CD8-positive, alpha-beta memory T cell (primary cell): ENCODE results near the gene UVRAG. TPM values are rescaled to one million over a fixed set of nuclear protein-coding genes. Genes with fewer than 3 reads are reported as not detected.

Experiments
- CTCF ChIA-PET: fragments of 350-600 bp; sonication (Branson Sonifier 250); formaldehyde crosslinking; loops from one replicate; lab custom pipeline; 2021; ENCODE audit warnings: antibody characterized with exemption; lab: Charles Lee
- POLR2A ChIA-PET: fragments of 350-600 bp; sonication (Branson Sonifier 250); formaldehyde crosslinking; loops from one replicate; lab custom pipeline; 2021; ENCODE audit warnings: antibody characterized with exemption; lab: Charles Lee
- DNase-seq, 5 donors: peaks; one replicate each; pipeline versions ENCODE4 v3.0.0 to v3.0.0-alpha.2; 2020 to 2022; ENCODE audit warnings: mixed read lengths in 1 of 5
- H3K27ac ChIP-seq: one replicate; pipeline ENCODE4 v1.7.0; 2013; ENCODE audit warnings: low read depth, mild to moderate bottlenecking, low read length, moderate library complexity
- H3K27me3 ChIP-seq: 2 replicates; pipeline ENCODE4 v1.7.0; 2013; ENCODE audit warnings: low read length, mild to moderate bottlenecking; ENCODE audit not compliant: insufficient read depth, poor library complexity, severe bottlenecking
- H3K36me3 ChIP-seq: 2 replicates; pipeline ENCODE4 v1.7.0; 2013; ENCODE audit warnings: mild to moderate bottlenecking, low read length, moderate library complexity; ENCODE audit not compliant: insufficient read depth
- H3K4me1 ChIP-seq: 2 replicates; pipeline ENCODE4 v1.7.0; 2013; ENCODE audit warnings: mild to moderate bottlenecking, low read length, moderate library complexity; ENCODE audit not compliant: insufficient read depth
- H3K4me3 ChIP-seq: 2 replicates; pipeline ENCODE4 v1.7.0; 2013; ENCODE audit warnings: mild to moderate bottlenecking, low read length
- H3K9me3 ChIP-seq: 2 replicates; pipeline ENCODE4 v1.7.0; 2013; ENCODE audit warnings: mild to moderate bottlenecking, low read length
- H3K27ac Mint-ChIP-seq, 8 donors: one replicate each; pipeline ENCODE4 v1.8.0; 2020 to 2021; ENCODE audit warnings: mixed read lengths in 8 of 8, mild to moderate bottlenecking in 6 of 8, inconsistent platforms in 3 of 8, moderate library complexity in 3 of 8
- H3K27me3 Mint-ChIP-seq, 2 donors: one replicate each; pipeline ENCODE4 v1.8.0; 2020 to 2021; ENCODE audit warnings: mixed read lengths in 2 of 2, mild to moderate bottlenecking in 1 of 2, moderate library complexity in 1 of 2
- H3K36me3 Mint-ChIP-seq, 3 donors: one replicate each; pipeline ENCODE4 v1.8.0; 2020 to 2021; ENCODE audit warnings: mixed read lengths in 3 of 3, inconsistent platforms in 1 of 3, mild to moderate bottlenecking in 1 of 3
- H3K4me1 Mint-ChIP-seq, 3 donors: one replicate each; pipeline ENCODE4 v1.8.0; 2020 to 2021; ENCODE audit warnings: mixed read lengths in 3 of 3, inconsistent platforms in 1 of 3, mild to moderate bottlenecking in 1 of 3
- H3K4me3 Mint-ChIP-seq, 7 donors: one replicate each; pipeline ENCODE4 v1.8.0; 2020 to 2021; ENCODE audit warnings: mixed read lengths in 7 of 7, mild to moderate bottlenecking in 6 of 7, moderate library complexity in 4 of 7, inconsistent platforms in 2 of 7
- H3K9me3 Mint-ChIP-seq, 5 donors: one replicate each; pipeline ENCODE4 v1.8.0; 2020 to 2022; ENCODE audit warnings: mixed read lengths in 5 of 5, mild to moderate bottlenecking in 3 of 5, moderate library complexity in 2 of 5, inconsistent platforms in 1 of 5
- polyA plus RNA-seq: library from polyadenylated mRNA; unstranded; fragments of 300-500 nt; fragmentation: Illumina TruSeq; gene quantifications from one replicate; pipeline ENCODE4 v1.2.3, GENCODE V29; 2021
- total RNA-seq, 2 experiments: library from RNA; stranded (reverse); gene quantifications; one replicate each; pipeline ENCODE4 v1.2.3, GENCODE V29; 2021

UVRAG gene
- total and polyA plus RNA-seq, 3 experiments from 2014 or later, result 17.1 to 20.9 (median 18.0) TPM

- ChIA-PET CTCF (no interaction called here), POLR2A (no interaction called here)
- Histone ChIP-seq H3K27me3 (no peaks in the 10 kb centered on the region), H3K4me3 (no peak overlapping the region), H3K9me3 (no peaks in the 10 kb centered on the region), H3K27ac (no peak overlapping the region), H3K36me3 (no peaks in the 10 kb centered on the region), H3K4me1 (peaks cover under 1% of the 10 kb centered on the region)
- no peaks in the 10 kb centered on the region for H3K9me3 Mint-ChIP-seq
- H3K36me3 Mint-ChIP-seq, result no peaks in the 10 kb centered on the region
- no peak overlapping the region for H3K27ac Mint-ChIP-seq
- no peak overlapping the region for H3K4me3 Mint-ChIP-seq
- peaks cover under 1 to 4% (median 2%) of the 10 kb centered on the region in 3 donors for H3K4me1 Mint-ChIP-seq
- no peak for DNase-seq
- H3K27me3 Mint-ChIP-seq, result no peaks in the 10 kb centered on the region
Measured at GRCh38 chr11:75796091-75796435, 18.9 kb upstream of the UVRAG start.

GRCh38 chr11:75797116-75797515 lies 17.9 kb upstream of the UVRAG start:
- no peak overlapping the region for H3K27ac Mint-ChIP-seq
- no peaks in the 10 kb centered on the region for H3K9me3 ChIP-seq
- H3K9me3 Mint-ChIP-seq, result no peaks in the 10 kb centered on the region
- H3K36me3 Mint-ChIP-seq, result no peaks in the 10 kb centered on the region
- H3K4me1 ChIP-seq, result peaks cover 11% of the 10 kb centered on the region
- no peak for DNase-seq
- H3K4me3 ChIP-seq, result no peak overlapping the region
- no peak overlapping the region for H3K4me3 Mint-ChIP-seq
- ChIA-PET CTCF (no interaction called here), POLR2A (no interaction called here)
- H3K27ac ChIP-seq, result no peak overlapping the region
- H3K27me3 Mint-ChIP-seq, result no peaks in the 10 kb centered on the region
- H3K27me3 ChIP-seq, result no peaks in the 10 kb centered on the region
- H3K4me1 Mint-ChIP-seq, result peaks cover 6 to 11% (median 9%) of the 10 kb centered on the region in 3 donors
- no peaks in the 10 kb centered on the region for H3K36me3 ChIP-seq

GRCh38 chr11:75797792-75798191 lies 17.2 kb upstream of the UVRAG start:
- Histone ChIP-seq H3K36me3 (no peaks in the 10 kb centered on the region), H3K27ac (no peak overlapping the region), H3K9me3 (no peaks in the 10 kb centered on the region), H3K4me3 (no peak overlapping the region), H3K4me1 (peaks cover 12% of the 10 kb centered on the region), H3K27me3 (no peaks in the 10 kb centered on the region)
- Mint-ChIP-seq H3K9me3 (no peaks in the 10 kb centered on the region), H3K36me3 (no peaks in the 10 kb centered on the region), H3K27ac (no peak overlapping the region), H3K4me1 (peaks cover 6 to 11% (median 9%) of the 10 kb centered on the region in 3 donors), H3K27me3 (no peaks in the 10 kb centered on the region), H3K4me3 (no peak overlapping the region)
- ChIA-PET CTCF (no interaction called here), POLR2A (no interaction called here)
- no peak for DNase-seq

- Histone ChIP-seq H3K4me1 (peaks cover 12% of the 10 kb centered on the region), H3K9me3 (no peaks in the 10 kb centered on the region), H3K4me3 (no peak overlapping the region), H3K27ac (no peak overlapping the region), H3K27me3 (no peaks in the 10 kb centered on the region), H3K36me3 (no peaks in the 10 kb centered on the region)
- POLR2A ChIA-PET, result no interaction called here
- no peaks in the 10 kb centered on the region for H3K9me3 Mint-ChIP-seq
- no peaks in the 10 kb centered on the region for H3K27me3 Mint-ChIP-seq
- CTCF ChIA-PET, result interaction anchor here (1.3 to 1.7 kb wide), 2 partner anchors 67 to 69 kb away, joined by 6 to 7 read pairs; no protein-coding TSS in a partner anchor
- no peak overlapping the region for H3K27ac Mint-ChIP-seq
- no peak for DNase-seq
- H3K4me1 Mint-ChIP-seq, result peaks cover 6 to 14% (median 9%) of the 10 kb centered on the region in 3 donors
- H3K4me3 Mint-ChIP-seq, result no peak overlapping the region
- H3K36me3 Mint-ChIP-seq, result no peaks in the 10 kb centered on the region
Measured at GRCh38 chr11:75800136-75800675, 14.8 kb upstream of the UVRAG start.

GRCh38 chr11:75800728-75801361 lies 14.2 kb upstream of the UVRAG start:
- H3K9me3 ChIP-seq, result no peaks in the 10 kb centered on the region
- Mint-ChIP-seq H3K4me1 (peaks cover 6 to 14% (median 9%) of the 10 kb centered on the region in 3 donors), H3K27me3 (no peaks in the 10 kb centered on the region), H3K4me3 (no peak overlapping the region), H3K9me3 (no peaks in the 10 kb centered on the region), H3K36me3 (no peaks in the 10 kb centered on the region), H3K27ac (peak overlapping the region in 2 of 8 donors; percentile 17 to 60)
- H3K4me3 ChIP-seq, result no peak overlapping the region
- H3K27me3 ChIP-seq, result no peaks in the 10 kb centered on the region
- no peak overlapping the region for H3K27ac ChIP-seq
- DNase-seq, result no peak
- POLR2A ChIA-PET, result no interaction called here
- peaks cover 12% of the 10 kb centered on the region for H3K4me1 ChIP-seq
- H3K36me3 ChIP-seq, result no peaks in the 10 kb centered on the region
- CTCF ChIA-PET, result interaction anchor here (1.1 to 3.3 kb wide), 5 partner anchors 13 to 873 kb away, joined by 3 to 94 read pairs (median 12); partner anchors contain the start of gene UVRAG

- Mint-ChIP-seq H3K27ac (peak overlapping the region in 1 of 8 donors; percentile 36), H3K4me3 (no peak overlapping the region), H3K4me1 (peaks cover 6 to 14% (median 9%) of the 10 kb centered on the region in 3 donors), H3K36me3 (no peaks in the 10 kb centered on the region), H3K27me3 (no peaks in the 10 kb centered on the region), H3K9me3 (no peaks in the 10 kb centered on the region)
- DNase-seq, result no peak
- POLR2A ChIA-PET, result no interaction called here
- Histone ChIP-seq H3K4me1 (peaks cover 12% of the 10 kb centered on the region), H3K9me3 (no peaks in the 10 kb centered on the region), H3K27me3 (no peaks in the 10 kb centered on the region), H3K4me3 (no peak overlapping the region), H3K27ac (no peak overlapping the region), H3K36me3 (no peaks in the 10 kb centered on the region)
- CTCF ChIA-PET, result interaction anchor here (0.7 to 3.3 kb wide), 7 partner anchors 13 to 872 kb away, joined by 3 to 94 read pairs (median 11); partner anchors contain the start of gene UVRAG
Measured at GRCh38 chr11:75801362-75802020, 13.5 kb upstream of the UVRAG start.

GRCh38 chr11:75802021-75802912 lies 12.7 kb upstream of the UVRAG start:
- ChIA-PET POLR2A (no interaction called here), CTCF (interaction anchor here (0.7 to 3.3 kb wide), 15 partner anchors 8 to 871 kb away, joined by 3 to 94 read pairs (median 6); partner anchors contain the start of gene UVRAG)
- no peaks in the 10 kb centered on the region for H3K27me3 ChIP-seq
- peaks cover under 1 to 1% of the 10 kb centered on the region in 2 donors for H3K27me3 Mint-ChIP-seq
- no peaks in the 10 kb centered on the region for H3K36me3 Mint-ChIP-seq
- H3K9me3 ChIP-seq, result no peaks in the 10 kb centered on the region
- DNase-seq, result no peak
- H3K36me3 ChIP-seq, result no peaks in the 10 kb centered on the region
- H3K4me1 ChIP-seq, result peaks cover 12% of the 10 kb centered on the region
- H3K4me3 Mint-ChIP-seq, result peak overlapping the region in 1 of 7 donors; percentile 55
- no peak overlapping the region for H3K27ac ChIP-seq
- peak overlapping the region in 1 of 8 donors; percentile 73 for H3K27ac Mint-ChIP-seq
- peaks cover 6 to 14% (median 9%) of the 10 kb centered on the region in 3 donors for H3K4me1 Mint-ChIP-seq
- no peak overlapping the region for H3K4me3 ChIP-seq
- no peaks in the 10 kb centered on the region for H3K9me3 Mint-ChIP-seq
